Peyer's patch (tissue), 4 donors: ENCODE measurements around the gene NEDD4L.

ENCODE experiments used
- POLR2A ChIP-seq, 2 donors: fragments of 450-650 bp; IDR thresholded peaks; one replicate each; pipeline ENCODE4 v1.5.1; 2017; ENCODE audit warnings: antibody characterized with exemption in 2 of 2, mild to moderate bottlenecking in 2 of 2, moderate library complexity in 2 of 2
- TF ChIP-seq, protein P1 (sequence below), 6 experiments: fragments of 450-650 bp in 4 of 6; fragments of 200-600 bp in 2 of 6; sonication (generic) in 1 of 6; IDR thresholded peaks; one replicate each; pipeline ENCODE4 v1.5.1; 2017 to 2019; ENCODE audit warnings: antibody characterized with exemption in 6 of 6, mild to moderate bottlenecking in 3 of 6, moderate library complexity in 1 of 6

- TF ChIP-seq POLR2A (IDR thresholded peaks at IDR 0.05) = no peak
- TF ChIP-seq, protein P1, sequence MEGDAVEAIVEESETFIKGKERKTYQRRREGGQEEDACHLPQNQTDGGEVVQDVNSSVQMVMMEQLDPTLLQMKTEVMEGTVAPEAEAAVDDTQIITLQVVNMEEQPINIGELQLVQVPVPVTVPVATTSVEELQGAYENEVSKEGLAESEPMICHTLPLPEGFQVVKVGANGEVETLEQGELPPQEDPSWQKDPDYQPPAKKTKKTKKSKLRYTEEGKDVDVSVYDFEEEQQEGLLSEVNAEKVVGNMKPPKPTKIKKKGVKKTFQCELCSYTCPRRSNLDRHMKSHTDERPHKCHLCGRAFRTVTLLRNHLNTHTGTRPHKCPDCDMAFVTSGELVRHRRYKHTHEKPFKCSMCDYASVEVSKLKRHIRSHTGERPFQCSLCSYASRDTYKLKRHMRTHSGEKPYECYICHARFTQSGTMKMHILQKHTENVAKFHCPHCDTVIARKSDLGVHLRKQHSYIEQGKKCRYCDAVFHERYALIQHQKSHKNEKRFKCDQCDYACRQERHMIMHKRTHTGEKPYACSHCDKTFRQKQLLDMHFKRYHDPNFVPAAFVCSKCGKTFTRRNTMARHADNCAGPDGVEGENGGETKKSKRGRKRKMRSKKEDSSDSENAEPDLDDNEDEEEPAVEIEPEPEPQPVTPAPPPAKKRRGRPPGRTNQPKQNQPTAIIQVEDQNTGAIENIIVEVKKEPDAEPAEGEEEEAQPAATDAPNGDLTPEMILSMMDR (IDR thresholded peaks at IDR 0.05) = no peak
Observed at GRCh38 chr18:58177004-58177717, 133.1 kb downstream of the NEDD4L start.
